GM21360 (cell line): ENCODE data around the gene TSPAN3.

Experiments used
- ATAC-seq: cut with Tn5 transposase; IDR thresholded peaks from one replicate; pipeline ENCODE4 v1.9.1; 2021; ENCODE audit warnings: mild to moderate bottlenecking, moderate library complexity; ENCODE audit not compliant: unreplicated experiment

TSPAN3 gene

DNA sequence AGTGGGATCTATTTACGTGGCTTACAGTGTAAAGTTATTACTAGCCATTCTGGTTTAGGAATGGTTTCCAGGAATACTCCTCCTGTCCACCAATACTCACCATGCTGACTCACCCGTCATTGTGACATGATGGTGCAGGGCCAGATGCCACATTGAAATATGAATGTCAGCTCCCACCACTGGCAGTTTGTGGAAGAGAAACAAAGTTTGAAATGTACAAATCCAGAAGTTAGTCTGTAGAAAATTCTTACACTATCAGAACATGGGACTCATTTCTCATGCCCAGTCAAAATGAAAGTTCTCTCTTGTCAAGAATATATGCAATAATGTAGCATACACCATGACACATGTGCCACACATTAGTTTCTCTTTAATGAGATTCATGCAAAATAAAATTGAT is 14.4 kb upstream of the TSPAN3 start:
- no peak for ATAC-seq

DNA sequence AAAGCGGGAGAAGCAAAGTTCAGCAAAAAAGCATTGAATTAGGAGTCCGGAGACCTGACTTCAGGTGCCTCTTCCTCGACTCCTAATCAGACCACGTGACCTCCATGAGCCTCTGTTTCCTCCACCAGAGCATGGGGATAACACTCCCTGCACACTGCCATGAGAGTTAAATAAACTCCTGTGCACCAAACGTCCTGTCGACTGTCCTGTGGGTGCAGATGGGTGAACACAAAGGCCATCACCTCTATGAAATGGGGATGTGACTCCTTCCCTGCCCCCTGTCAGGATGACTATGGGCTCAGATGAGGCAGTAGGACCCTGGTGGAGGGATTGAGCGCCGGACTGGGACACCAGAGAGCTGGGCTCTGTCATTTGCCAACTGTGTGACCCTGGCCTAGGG is 13.5 kb upstream of the TSPAN3 start:
- no peak for ATAC-seq

DNA sequence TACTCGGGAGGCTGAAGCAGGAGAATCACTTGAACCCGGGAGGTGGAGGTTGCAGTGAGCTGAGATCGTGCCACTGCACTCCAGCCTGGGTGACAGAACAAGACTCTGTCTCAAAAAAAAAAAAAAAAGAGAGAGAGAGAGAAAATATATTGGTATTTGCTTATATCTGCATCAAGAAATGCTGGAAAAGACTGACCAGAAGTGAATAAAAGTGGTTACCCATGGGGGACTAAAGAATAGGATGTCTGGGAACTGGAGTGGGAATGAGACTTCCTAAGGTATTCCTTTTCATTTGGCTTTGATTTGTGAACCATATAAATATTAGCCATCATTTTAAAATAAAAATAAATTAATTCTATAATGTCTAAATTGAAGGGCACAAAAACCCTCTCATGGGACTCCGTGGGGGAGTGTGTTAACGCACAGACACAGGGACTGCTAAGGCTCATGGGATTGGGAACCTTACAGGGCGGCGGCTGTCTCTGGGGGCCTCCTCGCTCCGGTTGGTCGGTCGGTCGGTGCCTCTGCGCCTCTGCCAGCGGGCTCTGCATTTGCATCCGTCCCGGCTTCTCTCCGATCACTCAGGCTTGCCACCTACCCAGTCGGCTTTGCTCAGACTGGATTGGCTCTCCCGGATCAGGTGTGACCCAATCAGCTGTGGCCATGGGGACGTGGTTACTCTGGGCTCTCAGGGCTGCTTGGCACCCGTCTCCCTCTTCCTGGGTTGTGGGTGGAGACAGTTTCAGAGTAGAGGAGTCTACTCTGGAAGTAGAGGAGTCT is 12.7 kb upstream of the TSPAN3 start:
- ATAC-seq, result no peak

DNA sequence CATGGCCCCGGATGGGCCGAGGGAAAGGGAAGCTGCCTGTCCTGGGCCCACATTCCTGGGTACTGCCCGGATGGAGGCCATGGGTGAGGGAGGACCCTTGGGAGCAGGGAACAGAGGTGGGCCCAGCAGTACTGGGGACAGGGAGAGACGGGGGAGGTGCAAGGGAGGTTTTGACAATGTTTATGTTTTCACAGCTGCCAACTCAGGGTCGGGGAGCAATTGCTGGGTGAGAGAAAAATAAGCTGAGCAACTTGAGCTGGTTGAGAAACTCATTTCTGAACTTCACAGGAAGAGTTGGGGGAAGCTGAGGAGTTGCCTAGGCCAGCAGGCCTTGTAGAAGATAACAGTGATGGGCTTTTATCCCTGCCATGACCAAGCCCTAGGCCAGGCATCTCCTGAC is 11.1 kb upstream of the TSPAN3 start:
- no peak for ATAC-seq

DNA sequence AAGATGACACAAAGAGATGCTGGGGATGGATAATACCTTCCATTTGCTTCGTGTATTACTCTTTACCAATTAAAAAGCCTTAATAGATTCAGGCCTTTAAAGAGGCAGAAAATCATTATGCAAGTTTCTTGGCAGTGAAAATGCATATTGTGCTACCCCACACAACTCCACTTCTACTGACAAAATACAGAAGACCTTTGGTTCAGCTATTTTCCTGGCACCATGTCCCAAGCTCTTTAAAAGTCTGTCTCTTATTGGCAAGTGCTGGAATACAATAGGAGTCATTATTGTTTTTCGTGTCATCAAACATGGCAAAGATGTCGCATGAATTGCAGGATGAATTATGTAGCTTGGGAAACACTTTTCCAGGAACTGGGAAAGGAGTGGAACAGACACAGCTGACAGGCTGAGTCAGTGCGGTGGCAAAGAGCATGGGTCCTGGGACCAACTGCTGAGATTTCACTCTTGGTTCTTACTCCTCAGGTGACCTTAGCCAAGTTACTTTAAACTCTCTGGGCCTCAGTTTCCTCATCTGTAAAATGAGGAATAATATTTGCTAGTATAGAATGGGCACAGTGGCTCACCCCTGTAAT is 5.5 kb upstream of the TSPAN3 start:
- no peak for ATAC-seq

DNA sequence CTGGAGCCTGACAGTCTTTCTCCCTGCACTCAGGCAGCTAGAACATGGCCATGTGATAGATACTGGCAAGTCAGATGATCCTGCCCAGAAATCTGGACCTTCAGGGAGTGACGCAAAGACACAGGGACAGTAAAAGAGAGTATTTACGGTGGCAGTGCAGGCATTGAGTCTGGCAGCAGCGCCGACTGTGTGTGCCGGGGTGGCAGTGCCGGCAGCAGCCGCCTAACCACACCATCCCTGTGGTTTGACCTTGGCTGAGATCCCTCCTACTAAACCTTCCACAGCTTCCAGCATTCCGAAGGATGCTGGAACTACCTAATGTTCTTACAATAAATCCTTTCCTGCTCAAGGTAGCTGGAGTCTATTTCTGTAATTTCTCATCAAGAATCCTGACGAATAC is 4.6 kb upstream of the TSPAN3 start:
- no peak for ATAC-seq

DNA sequence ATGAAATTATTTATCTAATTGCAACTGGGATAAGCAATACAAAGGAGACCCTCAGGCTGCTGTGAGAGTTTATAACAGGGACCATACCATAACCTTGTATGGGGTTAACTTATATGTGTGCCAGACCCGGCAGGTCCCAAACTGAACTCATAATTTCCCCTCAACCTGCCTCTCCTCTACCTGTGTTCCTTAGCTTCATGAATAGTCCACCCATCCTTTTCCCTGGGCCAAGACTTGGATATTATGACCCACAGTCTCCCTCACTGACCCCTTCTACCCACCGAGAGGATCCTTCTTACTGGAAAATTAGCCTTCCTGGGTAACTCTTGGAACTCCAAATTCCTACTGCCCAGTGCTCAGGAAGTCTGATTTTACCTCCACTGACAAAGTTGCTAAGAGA is 3.4 kb upstream of the TSPAN3 start:
- no peak for ATAC-seq

DNA sequence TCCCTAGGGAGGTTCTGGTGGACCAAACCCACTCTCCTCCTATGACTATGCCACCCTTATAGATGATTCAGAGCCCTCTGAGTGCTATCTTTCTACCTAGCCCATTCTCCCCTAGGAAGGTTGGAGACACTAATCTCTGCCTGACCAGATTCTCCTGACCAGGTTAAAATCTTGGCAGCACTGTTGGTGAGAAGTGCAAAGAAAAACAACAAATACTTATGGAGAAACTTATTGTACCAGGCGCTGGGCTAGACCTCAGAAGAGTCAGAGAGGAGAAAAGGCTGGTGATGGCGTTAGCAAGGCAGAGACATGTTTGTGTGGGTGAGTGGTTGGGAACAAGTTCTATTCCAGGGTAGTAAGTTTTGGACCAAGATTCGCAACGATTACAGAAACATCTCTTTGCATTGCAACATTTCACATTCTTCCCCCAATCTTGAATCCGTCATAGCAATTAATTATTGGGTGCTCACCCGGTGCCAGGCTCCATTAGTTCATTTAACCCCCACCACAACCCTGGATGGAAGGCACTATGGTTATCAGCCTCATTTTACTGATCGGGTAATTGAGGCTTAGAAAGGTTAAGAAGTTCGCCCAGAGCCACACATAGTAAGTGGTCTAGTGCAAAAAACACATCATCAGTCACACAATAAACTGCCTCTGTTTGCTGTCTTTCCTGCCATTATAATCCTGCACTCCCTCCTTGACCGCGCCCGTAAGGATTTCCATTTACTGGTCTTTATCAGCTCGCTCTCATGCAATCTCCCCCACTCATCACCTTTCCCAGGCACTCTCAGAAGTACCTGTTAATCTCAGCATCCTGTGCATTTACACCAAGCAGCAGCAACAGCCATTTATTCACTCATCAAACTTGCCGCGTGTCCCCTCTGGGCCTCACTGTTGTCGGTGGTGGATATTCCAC is 655 bp upstream of the TSPAN3 start:
- ATAC-seq, result no peak

DNA sequence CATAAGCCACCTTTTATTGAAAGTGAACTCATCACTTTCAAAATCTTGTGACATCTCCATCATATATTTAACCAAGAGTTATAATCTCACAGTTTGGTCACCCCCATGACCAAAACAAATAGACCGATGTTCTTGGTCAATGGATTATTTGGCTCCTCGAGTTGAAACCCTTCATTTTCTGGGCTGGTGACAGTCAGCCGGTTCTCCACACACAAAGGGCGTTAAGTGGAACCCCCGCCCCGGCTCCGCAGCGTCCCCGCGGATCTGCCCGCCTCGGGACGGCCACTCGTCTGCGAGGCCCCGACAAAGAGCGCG is 772 bp downstream of the TSPAN3 start:
- no peak for ATAC-seq

DNA sequence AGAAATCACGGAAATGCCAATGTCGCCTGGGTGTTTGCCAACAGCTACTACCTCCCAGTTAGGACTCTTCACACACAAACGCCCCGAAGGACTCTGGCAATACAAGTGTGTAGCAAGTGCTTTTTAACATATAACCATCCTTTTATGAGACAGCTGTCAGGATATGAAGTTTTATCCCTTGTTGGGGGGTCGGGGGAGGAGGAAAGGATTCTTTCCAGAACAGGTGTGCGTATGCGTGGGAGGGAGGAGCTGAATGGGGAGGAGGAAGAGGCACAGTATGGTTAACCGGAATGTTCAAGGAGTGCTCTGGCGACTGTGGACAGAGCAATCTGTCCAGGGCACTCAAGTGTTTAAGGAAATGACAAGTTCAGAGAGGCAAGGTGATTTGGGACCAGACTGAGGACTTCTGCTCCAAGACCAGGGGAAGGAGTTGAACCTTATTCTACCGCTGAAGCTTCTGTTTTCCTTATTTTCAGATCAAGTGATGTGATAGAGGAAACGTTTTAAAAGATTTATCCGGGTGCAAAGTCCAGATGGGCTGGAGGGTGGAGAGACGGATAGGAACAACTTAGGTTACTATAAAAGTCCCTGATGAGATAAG is 1.3 kb downstream of the TSPAN3 start:
- no peak for ATAC-seq

DNA sequence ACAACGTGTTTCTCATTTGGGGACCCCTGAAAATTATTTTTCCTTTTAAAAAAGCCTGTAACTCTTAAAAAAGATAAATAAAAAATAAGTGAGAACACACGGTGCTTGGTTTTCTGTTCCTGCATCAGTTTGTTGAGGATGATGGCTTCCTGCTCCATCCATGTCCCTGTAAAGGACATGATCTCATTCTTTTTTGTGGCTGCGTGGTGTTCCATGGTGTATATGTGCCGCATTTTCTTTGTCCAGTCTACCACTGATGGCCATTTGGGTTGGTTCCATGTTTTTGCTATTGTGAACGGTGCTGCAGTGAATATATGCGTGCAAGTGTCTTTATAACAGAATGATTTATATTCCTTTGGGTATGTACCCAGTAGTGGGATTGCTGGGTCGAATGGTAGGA is 2.3 kb downstream of the TSPAN3 start:
- ATAC-seq, result no peak

DNA sequence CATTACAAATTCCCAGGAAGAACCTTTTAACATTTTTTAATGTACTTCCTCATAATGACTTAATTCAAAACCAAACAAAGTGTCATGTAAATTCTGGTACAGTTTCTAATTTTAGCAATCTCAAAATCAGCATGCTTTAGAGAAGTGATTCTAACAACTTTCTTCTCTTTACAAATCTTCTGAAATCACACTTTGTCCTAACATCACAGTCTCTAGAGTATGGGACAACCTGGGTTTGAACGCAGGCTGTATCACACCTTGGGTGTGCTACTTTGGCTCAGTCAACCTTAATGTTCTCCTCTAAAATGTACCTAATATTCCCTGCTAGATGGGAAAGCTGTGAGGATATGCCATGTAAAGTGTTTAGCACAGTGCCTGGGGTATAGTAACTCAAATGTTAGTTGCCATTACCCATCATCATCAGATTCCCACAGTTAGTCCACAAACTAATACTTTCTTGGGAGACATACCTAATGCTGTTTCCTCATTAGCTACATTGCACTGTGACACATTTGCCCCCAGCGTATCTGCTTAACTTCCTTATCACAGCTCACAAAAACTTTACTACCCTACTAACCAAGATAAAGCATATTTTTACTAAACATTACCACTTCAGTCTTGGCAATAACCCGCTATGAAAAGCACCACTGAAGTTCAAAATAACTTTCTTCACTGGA is 3.1 kb downstream of the TSPAN3 start:
- no peak for ATAC-seq

DNA sequence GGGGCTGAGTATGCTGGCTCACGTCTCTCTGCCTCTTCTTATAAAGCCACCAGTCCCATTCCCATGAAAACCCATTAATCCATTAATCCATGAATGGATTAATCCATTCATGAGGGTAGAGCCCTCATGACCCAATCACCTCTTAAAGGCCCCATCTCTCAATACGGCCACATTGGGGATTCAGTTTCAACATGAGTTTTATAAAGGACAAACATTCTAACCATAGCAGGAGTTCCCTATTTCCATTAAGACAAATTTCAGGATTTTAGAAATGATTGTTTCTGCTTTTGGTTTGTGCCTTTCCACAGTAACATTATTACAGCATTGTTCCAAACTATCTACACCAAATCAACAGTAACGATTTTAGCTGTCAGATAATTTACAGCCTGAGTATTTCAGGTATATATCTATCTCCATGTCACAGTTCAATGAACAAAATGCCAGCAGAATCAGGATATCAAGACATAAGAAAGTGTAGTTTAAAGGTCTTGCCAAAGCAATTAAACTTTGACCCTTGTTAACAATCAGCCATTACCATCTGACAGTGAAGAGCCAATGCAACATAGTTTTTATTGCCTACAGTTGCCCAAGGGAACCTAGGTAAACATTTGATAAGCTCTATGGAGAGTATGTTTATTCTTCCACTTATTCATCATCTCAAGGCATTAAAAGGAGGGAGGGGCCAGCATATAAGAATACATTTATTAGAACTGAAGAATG is 3.8 kb downstream of the TSPAN3 start:
- ATAC-seq, result no peak

DNA sequence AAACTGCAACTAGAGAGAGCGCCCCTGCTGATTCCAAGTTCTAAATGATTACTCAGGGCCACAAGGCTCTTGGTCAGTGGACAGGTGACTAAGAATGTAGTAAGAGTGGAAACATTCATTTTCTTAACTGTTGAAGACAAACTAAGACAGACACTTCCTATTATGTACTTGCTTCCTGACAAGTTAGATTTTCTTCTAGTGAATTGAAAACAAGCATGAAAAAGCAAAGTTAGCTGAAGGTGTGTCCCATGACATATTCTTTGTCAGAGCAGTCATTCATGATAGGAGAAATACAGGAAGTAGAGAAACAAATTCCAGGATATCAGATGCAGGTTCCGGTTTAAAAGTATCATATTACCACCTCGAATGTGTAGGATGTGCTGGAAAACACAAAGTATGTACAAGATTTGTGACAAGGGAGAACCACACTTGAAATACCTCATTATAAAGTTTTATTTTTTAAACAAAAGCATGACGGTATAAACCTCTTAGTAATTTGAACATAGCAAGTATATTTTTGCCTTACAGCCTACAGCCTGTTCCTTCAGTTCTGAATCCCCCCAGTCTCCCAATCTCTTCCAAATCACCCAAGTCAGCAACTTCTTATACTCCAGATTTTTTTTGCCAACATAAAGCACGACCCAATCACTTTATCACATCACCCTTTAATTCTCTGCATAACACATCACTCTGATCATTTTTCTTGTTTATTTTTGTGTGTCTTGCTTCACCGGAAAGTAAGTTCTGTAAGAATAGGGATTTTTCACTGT is 6.2 kb downstream of the TSPAN3 start:
- no peak for ATAC-seq

DNA sequence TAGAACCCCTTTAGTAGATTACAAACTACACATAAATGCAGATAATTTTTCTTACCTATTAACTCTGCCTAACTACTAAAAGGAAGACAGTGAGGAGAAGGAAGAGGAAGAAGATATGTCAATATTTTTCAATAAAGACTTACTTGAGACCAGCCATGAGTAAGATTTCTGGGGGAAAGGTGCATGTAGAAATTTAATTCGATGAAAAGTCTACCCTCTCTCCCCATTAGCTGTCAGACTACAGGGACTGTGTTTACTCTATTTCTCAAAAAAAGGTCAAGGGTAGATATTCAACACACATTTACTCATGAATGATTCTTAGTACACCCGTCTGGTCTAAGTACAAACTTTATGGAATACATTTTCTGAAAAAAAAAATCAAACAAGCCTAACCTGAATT is 6.8 kb downstream of the TSPAN3 start:
- no peak for ATAC-seq

DNA sequence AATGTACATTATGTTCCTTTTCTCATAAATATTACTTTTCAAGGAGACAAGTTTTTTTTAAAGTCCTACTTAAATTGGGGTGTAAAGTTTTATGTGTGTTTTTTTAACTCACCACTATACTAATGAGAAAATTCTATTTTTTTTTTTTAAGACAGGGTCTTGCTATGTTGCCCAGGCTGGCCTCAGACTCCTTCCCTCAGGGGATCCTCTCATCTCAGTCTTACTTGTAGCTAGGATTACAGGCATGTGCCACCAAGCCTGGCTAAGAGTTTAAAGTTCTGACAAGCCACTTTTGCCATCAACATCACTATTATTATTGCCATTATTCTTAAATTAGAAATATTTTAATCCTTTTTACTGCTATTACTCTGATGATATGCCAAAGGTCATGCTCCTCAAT is 7.7 kb downstream of the TSPAN3 start:
- no peak for ATAC-seq

DNA sequence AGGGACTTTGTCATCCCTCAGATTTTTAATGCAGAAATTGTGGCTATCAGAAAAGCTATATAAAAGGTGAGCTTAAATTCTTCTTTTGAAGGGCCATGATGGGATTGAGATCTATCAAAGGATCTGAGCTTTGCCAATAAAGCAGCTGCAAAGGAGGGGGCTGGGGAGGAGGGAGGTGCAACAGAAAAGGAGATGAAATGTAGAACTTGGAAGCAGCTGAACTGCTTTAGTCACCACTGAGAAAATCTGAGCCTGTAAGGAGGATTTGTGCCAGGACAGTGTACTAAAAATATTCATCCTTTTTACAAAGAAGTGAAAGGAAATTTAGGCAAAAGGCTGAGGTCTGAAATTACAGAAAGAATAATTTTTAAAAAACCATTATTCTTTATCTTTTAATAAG is 10.4 kb downstream of the TSPAN3 start:
- ATAC-seq, result no peak

DNA sequence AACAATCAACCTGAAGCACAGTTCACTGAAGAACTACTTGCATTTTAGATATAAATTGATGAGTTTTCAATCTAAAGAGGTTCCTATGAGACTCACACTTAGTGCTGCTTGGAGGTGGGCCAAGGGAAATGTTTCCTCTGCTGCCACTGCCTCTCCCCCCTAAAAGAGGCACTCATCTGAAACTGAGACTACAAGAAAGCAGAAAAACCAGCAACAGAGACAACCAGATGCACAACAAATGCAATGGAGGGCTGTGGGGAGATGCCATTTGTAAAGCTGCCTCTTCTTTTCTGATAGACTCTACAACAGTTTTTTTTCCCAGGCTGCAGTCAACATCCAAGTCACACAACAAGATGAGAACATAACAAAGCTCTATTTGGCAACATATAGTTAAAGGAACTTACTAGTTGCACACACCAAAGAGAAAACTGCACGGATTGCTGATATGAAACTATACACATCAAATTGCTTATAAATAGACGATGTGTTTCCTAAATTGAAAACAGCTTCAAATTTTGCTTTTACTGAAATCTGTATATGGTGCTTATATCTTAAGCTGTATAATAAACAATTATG is 11.0 kb downstream of the TSPAN3 start:
- no peak for ATAC-seq

DNA sequence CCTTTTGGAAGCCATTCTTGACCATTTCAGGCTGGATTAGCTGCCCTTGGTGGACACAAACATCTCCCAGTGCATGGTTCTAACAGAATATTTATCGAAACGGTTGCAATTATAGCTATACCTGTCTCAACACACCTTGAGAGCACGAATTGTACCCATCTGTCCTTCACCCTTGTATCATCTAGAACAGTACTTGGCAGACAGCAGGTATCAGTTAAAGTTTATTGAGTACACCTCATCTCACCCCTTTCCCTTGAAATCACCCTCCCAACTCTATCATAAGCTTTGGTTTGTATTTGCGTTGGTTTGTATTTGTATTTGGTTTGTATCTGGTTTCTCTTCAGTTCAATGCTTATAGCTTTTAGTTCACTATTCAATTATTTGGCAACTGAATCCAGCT is 12.4 kb downstream of the TSPAN3 start:
- ATAC-seq, result no peak
